SK-N-SH (cell line): ENCODE results near the gene STX1A. TPM values are rescaled to one million over a fixed set of nuclear protein-coding genes. Genes with fewer than 3 reads are reported as not detected.

Source experiments
- CHD2 ChIP-seq: fragments of 150-350 bp; IDR thresholded peaks from 2 replicates; pipeline ENCODE4 v1.6.1; 2018; ENCODE audit warnings: low read length; ENCODE audit not compliant: partially characterized antibody
- ELF1 ChIP-seq: IDR thresholded peaks from 2 replicates; pipeline ENCODE4 v1.4.0; 2012
- EZH2phosphoT487 ChIP-seq: fragments of 200-600 bp; sonication (generic); IDR thresholded peaks from 2 replicates; pipeline ENCODE4 v1.6.1; 2017; ENCODE audit warnings: low read depth, mixed run types, mild to moderate bottlenecking, antibody characterized with exemption, moderate library complexity, borderline replicate concordance
- FOSL2 ChIP-seq: IDR thresholded peaks from 2 replicates; pipeline ENCODE4 v1.4.0; 2012; ENCODE audit warnings: low read depth, mild to moderate bottlenecking, moderate library complexity, borderline replicate concordance
- FOXJ3 ChIP-seq: sonication (generic); formaldehyde crosslinking; IDR thresholded peaks from 2 replicates; pipeline ENCODE4 v1.5.1; 2020; ENCODE audit warnings: mild to moderate bottlenecking, missing genetic modification reagents
- FOXM1 ChIP-seq: IDR thresholded peaks from 2 replicates; pipeline ENCODE4 v1.4.0; 2012; ENCODE audit warnings: low read depth, mild to moderate bottlenecking
- GATA2 ChIP-seq: sonication (generic); formaldehyde crosslinking; IDR thresholded peaks from 2 replicates; pipeline ENCODE4 v1.5.0; 2020; ENCODE audit warnings: mild to moderate bottlenecking, missing genetic modification reagents
- JUND ChIP-seq: IDR thresholded peaks from 2 replicates; pipeline ENCODE4 v1.4.0; 2012
- MEF2A ChIP-seq: IDR thresholded peaks from 2 replicates; pipeline ENCODE4 v1.4.0; 2012; ENCODE audit warnings: low read depth, borderline replicate concordance
- MXI1 ChIP-seq: IDR thresholded peaks from 2 replicates; pipeline ENCODE4 v1.6.1; 2012; ENCODE audit warnings: mild to moderate bottlenecking, low read depth, low read length, improper control_type of control experiment
- NFIC ChIP-seq: IDR thresholded peaks from 2 replicates; pipeline ENCODE4 v1.4.0; 2012; ENCODE audit warnings: borderline replicate concordance
- POLR2AphosphoS5 ChIP-seq: IDR thresholded peaks from 2 replicates; pipeline ENCODE4 v1.6.1; 2012; ENCODE audit warnings: low read depth, low read length
- RXRA ChIP-seq: IDR thresholded peaks from 2 replicates; pipeline ENCODE4 v1.4.0; 2012; ENCODE audit warnings: low read depth, mild to moderate bottlenecking, borderline replicate concordance
- SMC3 ChIP-seq: IDR thresholded peaks from 2 replicates; pipeline ENCODE4 v1.6.1; 2012; ENCODE audit warnings: low read depth, low read length, improper control_type of control experiment
- TEAD4 ChIP-seq: IDR thresholded peaks from 2 replicates; pipeline ENCODE4 v1.4.0; 2012; ENCODE audit warnings: mild to moderate bottlenecking, borderline replicate concordance; ENCODE audit not compliant: insufficient read depth
- USF1 ChIP-seq: IDR thresholded peaks from 2 replicates; pipeline ENCODE4 v1.4.0; 2012; ENCODE audit warnings: low read depth, borderline replicate concordance
- YY1 ChIP-seq: IDR thresholded peaks from 2 replicates; pipeline ENCODE4 v1.4.0; 2012; ENCODE audit warnings: low read depth, mild to moderate bottlenecking
- ZBTB33 ChIP-seq: IDR thresholded peaks from 2 replicates; pipeline ENCODE4 v1.4.0; 2012; ENCODE audit warnings: low read depth, borderline replicate concordance
- polyA plus RNA-seq, 3 experiments: library from polyadenylated mRNA; depleted of rRNA; stranded (reverse); fragments of >200 nt; gene quantifications; 2 replicates each; pipeline ENCODE4 v1.2.3, GENCODE V29; 2012
- TF ChIP-seq, protein P1 (sequence below): fragments of 150-350 bp; IDR thresholded peaks from 2 replicates; pipeline ENCODE4 v1.6.1; 2017; ENCODE audit warnings: antibody characterized with exemption, low read length, low read depth, borderline replicate concordance
- TF ChIP-seq, protein P2 (sequence below): IDR thresholded peaks from 2 replicates; pipeline ENCODE4 v1.4.0; 2012; ENCODE audit warnings: low read depth
- TF ChIP-seq, protein P3 (sequence below): IDR thresholded peaks from 2 replicates; pipeline ENCODE4 v1.6.1; 2012; ENCODE audit warnings: mild to moderate bottlenecking, low read depth, low read length, moderate library complexity
- TF ChIP-seq, protein P4 (sequence below): IDR thresholded peaks from 2 replicates; pipeline ENCODE4; 2012

STX1A gene
- polyA plus RNA-seq, 1 of the 3 experiments (the other 2 are of a cell fraction) = 91.1 TPM

DNA sequence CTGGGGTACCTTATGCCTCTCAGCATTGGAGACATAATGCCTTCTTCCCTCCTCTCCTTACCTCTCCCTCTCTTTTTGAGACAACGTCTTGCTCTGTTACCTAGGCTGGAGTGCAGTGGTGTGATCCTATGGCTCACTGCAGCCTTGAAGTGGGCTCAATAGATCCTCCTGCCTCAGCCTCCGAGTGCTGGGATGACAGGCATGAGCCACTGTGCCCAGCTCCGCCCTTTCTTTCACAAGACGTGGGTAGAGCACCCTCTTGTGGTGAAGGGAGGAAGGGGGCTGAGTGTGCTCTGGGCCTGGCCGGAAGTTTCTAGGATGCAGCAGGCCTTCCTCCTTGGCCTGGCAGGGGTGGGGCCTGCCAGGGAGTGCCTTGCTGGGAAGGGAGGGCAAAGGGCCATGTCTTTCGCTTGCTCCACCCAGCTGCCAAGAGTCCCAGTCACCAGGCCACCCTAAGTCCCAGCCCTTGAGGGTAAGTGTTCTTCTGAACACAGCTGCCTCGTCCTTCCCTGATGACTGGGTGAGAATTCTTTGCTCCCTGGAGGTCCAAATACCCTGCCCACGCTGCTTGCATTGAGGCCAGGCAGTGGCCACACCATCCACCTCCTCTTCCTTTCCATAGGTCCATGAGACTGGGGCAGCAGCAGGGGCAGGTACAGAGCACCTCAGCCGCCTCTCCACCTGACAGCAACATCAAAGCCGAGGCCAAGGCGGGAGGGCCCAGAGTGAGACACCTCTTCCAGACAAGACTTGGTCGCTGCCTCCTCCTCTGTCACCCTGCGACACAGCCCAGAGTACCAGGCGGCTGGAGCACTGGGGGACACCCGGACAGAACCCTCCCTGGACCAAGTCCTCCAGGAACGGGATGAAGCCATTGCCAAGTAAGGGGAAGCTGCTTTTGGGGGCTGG lies 15.4 kb upstream of the STX1A start (continued):
- TF ChIP-seq, protein P1, sequence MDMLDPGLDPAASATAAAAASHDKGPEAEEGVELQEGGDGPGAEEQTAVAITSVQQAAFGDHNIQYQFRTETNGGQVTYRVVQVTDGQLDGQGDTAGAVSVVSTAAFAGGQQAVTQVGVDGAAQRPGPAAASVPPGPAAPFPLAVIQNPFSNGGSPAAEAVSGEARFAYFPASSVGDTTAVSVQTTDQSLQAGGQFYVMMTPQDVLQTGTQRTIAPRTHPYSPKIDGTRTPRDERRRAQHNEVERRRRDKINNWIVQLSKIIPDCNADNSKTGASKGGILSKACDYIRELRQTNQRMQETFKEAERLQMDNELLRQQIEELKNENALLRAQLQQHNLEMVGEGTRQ = no peak
- peak; percentile 77 for TF ChIP-seq SMC3
- TF ChIP-seq, protein P2, sequence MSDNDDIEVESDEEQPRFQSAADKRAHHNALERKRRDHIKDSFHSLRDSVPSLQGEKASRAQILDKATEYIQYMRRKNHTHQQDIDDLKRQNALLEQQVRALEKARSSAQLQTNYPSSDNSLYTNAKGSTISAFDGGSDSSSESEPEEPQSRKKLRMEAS = peak; percentile 85
- no peak for TF ChIP-seq JUND
- no peak for TF ChIP-seq FOXJ3 (CRISPR knock-in tag)
- no peak for TF ChIP-seq YY1
- no peak for TF ChIP-seq GATA2 (CRISPR knock-in tag)
- TF ChIP-seq FOXM1 = no peak
- TF ChIP-seq RXRA = no peak
- TF ChIP-seq MXI1 = peak; percentile 82
- no peak for TF ChIP-seq TEAD4
- no peak for TF ChIP-seq CHD2
- peak; percentile 62 for TF ChIP-seq ELF1
- TF ChIP-seq MEF2A = no peak
- peak; percentile 87 for TF ChIP-seq POLR2AphosphoS5
- TF ChIP-seq EZH2phosphoT487 = no peak
- TF ChIP-seq ZBTB33 = no peak
- TF ChIP-seq, protein P3, sequence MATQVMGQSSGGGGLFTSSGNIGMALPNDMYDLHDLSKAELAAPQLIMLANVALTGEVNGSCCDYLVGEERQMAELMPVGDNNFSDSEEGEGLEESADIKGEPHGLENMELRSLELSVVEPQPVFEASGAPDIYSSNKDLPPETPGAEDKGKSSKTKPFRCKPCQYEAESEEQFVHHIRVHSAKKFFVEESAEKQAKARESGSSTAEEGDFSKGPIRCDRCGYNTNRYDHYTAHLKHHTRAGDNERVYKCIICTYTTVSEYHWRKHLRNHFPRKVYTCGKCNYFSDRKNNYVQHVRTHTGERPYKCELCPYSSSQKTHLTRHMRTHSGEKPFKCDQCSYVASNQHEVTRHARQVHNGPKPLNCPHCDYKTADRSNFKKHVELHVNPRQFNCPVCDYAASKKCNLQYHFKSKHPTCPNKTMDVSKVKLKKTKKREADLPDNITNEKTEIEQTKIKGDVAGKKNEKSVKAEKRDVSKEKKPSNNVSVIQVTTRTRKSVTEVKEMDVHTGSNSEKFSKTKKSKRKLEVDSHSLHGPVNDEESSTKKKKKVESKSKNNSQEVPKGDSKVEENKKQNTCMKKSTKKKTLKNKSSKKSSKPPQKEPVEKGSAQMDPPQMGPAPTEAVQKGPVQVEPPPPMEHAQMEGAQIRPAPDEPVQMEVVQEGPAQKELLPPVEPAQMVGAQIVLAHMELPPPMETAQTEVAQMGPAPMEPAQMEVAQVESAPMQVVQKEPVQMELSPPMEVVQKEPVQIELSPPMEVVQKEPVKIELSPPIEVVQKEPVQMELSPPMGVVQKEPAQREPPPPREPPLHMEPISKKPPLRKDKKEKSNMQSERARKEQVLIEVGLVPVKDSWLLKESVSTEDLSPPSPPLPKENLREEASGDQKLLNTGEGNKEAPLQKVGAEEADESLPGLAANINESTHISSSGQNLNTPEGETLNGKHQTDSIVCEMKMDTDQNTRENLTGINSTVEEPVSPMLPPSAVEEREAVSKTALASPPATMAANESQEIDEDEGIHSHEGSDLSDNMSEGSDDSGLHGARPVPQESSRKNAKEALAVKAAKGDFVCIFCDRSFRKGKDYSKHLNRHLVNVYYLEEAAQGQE = 0 out of 2 replicates have a peak, but pooled peaks have one; percentile 18
- TF ChIP-seq, protein P4, sequence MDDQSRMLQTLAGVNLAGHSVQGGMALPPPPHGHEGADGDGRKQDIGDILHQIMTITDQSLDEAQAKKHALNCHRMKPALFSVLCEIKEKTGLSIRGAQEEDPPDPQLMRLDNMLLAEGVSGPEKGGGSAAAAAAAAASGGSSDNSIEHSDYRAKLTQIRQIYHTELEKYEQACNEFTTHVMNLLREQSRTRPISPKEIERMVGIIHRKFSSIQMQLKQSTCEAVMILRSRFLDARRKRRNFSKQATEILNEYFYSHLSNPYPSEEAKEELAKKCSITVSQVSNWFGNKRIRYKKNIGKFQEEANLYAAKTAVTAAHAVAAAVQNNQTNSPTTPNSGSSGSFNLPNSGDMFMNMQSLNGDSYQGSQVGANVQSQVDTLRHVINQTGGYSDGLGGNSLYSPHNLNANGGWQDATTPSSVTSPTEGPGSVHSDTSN = peak; percentile 81
- no peak for TF ChIP-seq USF1
- no peak for TF ChIP-seq FOSL2
- TF ChIP-seq NFIC = no peak
